Smooth muscle cell (in vitro differentiated cells): ENCODE data around the gene MALRD1. TPM values are rescaled to one million over a fixed set of nuclear protein-coding genes. Genes with fewer than 3 reads are reported as not detected.

Experiments used
- DNase-seq: peaks from one replicate; lab custom pipeline; 2025; ENCODE audit not compliant: unreplicated experiment; lab: John Stamatoyannopoulos, UW
- H2AFZ ChIP-seq: fragments of 200-600 bp; sonication (generic); 2 replicates; pipeline ENCODE4 v1.6.0; 2016; ENCODE audit warnings: antibody characterized with exemption, low read depth, mild to moderate bottlenecking
- H3F3A ChIP-seq: fragments of 200-600 bp; sonication (generic); 2 replicates; pipeline ENCODE4 v1.6.0; 2017; ENCODE audit warnings: antibody characterized with exemption, low read depth
- H3K27ac ChIP-seq: fragments of 200-600 bp; sonication (generic); 2 replicates; pipeline ENCODE4 v1.5.1; 2016; ENCODE audit warnings: low read depth, mild to moderate bottlenecking
- H3K27me3 ChIP-seq: fragments of 200-600 bp; sonication (generic); 2 replicates; pipeline ENCODE4 v1.6.1; 2016; ENCODE audit warnings: low read depth, mild to moderate bottlenecking
- H3K36me3 ChIP-seq: fragments of 200-600 bp; sonication (generic); 2 replicates; pipeline ENCODE4 v1.5.1; 2016; ENCODE audit warnings: low read depth
- H3K4me1 ChIP-seq: fragments of 200-600 bp; sonication (generic); 2 replicates; pipeline ENCODE4 v1.5.1; 2016; ENCODE audit warnings: low read depth
- H3K4me2 ChIP-seq: fragments of 200-600 bp; sonication (generic); 2 replicates; pipeline ENCODE4 v1.6.0; 2016; ENCODE audit warnings: mild to moderate bottlenecking
- H3K4me3 ChIP-seq: fragments of 200-600 bp; sonication (generic); 2 replicates; pipeline ENCODE4 v1.5.1; 2016; ENCODE audit warnings: mild to moderate bottlenecking
- H3K79me2 ChIP-seq: fragments of 200-600 bp; sonication (generic); 2 replicates; pipeline ENCODE4 v1.6.0; 2016; ENCODE audit warnings: low read depth, mild to moderate bottlenecking
- H3K9ac ChIP-seq: fragments of 200-600 bp; sonication (generic); 2 replicates; pipeline ENCODE4 v1.6.0; 2016; ENCODE audit warnings: low read depth
- H3K9me3 ChIP-seq: fragments of 200-600 bp; sonication (generic); replicated peaks from 2 replicates; pipeline ENCODE4 v1.5.1; 2016; ENCODE audit warnings: low read depth
- H4K20me1 ChIP-seq: fragments of 200-600 bp; sonication (generic); 2 replicates; pipeline ENCODE4 v1.6.0; 2016; ENCODE audit warnings: low read depth
- CTCF ChIP-seq: fragments of 200-600 bp; sonication (generic); IDR thresholded peaks from 2 replicates; pipeline ENCODE4 v1.5.1; 2017; ENCODE audit warnings: borderline replicate concordance, mild to moderate bottlenecking, antibody characterized with exemption; ENCODE audit not compliant: insufficient read depth, poor library complexity, severe bottlenecking
- WGBS: methylation state at CpG from one replicate; pipeline ENCODE4 v1.1.7; 2016; ENCODE audit warnings: low lambda C conversion rate; 5-methylcytosine and 5-hydroxymethylcytosine counted together
- polyA plus RNA-seq: library from polyadenylated mRNA; unstranded; fragments of >200 nt; fragmentation: Nextera tagmentation; extraction: Ambion mirVana; gene quantifications from 2 replicates; pipeline ENCODE4 v1.2.1, GENCODE V29; 2016
- total RNA-seq: library from RNA; depleted of rRNA; stranded (reverse); fragments of >200 nt; gene quantifications from 2 replicates; pipeline ENCODE4 v1.2.3, GENCODE V29; 2014

MALRD1 gene
- total and polyA plus RNA-seq, 2 experiments from 2014 or later: 1.9 TPM; not detected in 1

GRCh38 chr10:19332304-19332703, 283.7 kb downstream of the MALRD1 start:
- H3K79me2 ChIP-seq: no peaks in the 10 kb centered on the region
- H4K20me1 ChIP-seq: no peaks in the 10 kb centered on the region
- H3K4me3 ChIP-seq: no peak overlapping the region
- H3F3A ChIP-seq: no peaks in the 10 kb centered on the region
- TF ChIP-seq CTCF: no peak
- no peak for DNase-seq
- no peaks in the 10 kb centered on the region for H3K4me1 ChIP-seq
- no peak overlapping the region for H3K27ac ChIP-seq
- H3K36me3 ChIP-seq: no peaks in the 10 kb centered on the region
- H2AFZ ChIP-seq: no peak overlapping the region
- no peaks in the 10 kb centered on the region for H3K27me3 ChIP-seq
- no peaks in the 10 kb centered on the region for H3K9me3 ChIP-seq
- no peak overlapping the region for H3K4me2 ChIP-seq
- no peak overlapping the region for H3K9ac ChIP-seq

DNA sequence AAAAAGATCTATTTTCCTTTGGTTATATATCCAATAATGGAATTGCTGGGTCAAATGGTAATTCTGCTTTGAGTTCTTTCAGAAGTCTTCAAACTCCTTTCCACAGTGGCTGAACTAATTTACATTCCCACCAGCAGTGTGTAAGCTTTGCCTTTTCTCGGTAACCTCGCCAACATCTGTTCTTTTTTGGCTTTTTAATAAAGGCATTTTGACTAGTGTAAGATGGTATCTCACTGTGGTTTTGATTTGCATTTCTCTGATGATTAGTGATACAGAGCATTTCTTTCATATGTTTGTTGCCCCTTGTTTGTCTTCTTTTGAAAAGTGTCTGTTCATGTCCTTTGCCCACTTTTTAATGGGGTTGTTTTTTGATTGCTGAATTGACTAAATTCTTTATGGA, 285.0 kb downstream of the MALRD1 start:
- Histone ChIP-seq H3K4me1 (no peaks in the 10 kb centered on the region), H3K36me3 (no peaks in the 10 kb centered on the region), H3K4me2 (no peak overlapping the region), H2AFZ (no peak overlapping the region), H3K79me2 (no peaks in the 10 kb centered on the region), H3K27me3 (no peaks in the 10 kb centered on the region), H3F3A (no peaks in the 10 kb centered on the region), H3K9me3 (no peaks in the 10 kb centered on the region), H4K20me1 (no peaks in the 10 kb centered on the region), H3K27ac (no peak overlapping the region), H3K4me3 (no peak overlapping the region), H3K9ac (no peak overlapping the region)
- WGBS: 91% methylated on average over 2 of the region's 2 CpGs
- TF ChIP-seq CTCF: no peak
- DNase-seq: no peak

DNA sequence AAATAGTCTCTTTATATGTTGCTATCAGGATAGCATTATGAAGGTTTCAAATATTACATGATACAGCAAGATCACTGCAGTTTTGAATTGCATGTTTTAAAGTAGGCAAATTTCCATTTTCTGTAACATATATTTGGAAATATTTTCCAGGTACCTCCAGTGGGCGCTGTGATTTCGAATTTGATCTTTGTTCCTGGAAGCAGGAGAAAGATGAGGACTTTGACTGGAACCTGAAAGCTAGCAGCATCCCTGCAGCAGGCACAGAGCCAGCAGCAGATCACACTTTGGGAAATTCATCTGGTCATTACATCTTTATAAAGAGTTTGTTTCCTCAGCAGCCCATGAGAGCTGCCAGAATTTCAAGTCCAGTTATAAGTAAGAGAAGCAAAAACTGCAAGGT, 299.0 kb downstream of the MALRD1 start:
- Histone ChIP-seq H3K4me3 (no peak overlapping the region), H3K79me2 (no peaks in the 10 kb centered on the region), H3K27me3 (peaks cover 8% of the 10 kb centered on the region), H3K36me3 (no peaks in the 10 kb centered on the region), H4K20me1 (no peaks in the 10 kb centered on the region), H2AFZ (no peak overlapping the region), H3K27ac (no peak overlapping the region), H3K4me1 (no peaks in the 10 kb centered on the region), H3F3A (no peaks in the 10 kb centered on the region), H3K9ac (no peak overlapping the region), H3K9me3 (no peaks in the 10 kb centered on the region), H3K4me2 (no peak overlapping the region)
- WGBS: 25% methylated on average over 2 of the region's 2 CpGs
- TF ChIP-seq CTCF: peak; percentile 22
- DNase-seq: no peak

DNA sequence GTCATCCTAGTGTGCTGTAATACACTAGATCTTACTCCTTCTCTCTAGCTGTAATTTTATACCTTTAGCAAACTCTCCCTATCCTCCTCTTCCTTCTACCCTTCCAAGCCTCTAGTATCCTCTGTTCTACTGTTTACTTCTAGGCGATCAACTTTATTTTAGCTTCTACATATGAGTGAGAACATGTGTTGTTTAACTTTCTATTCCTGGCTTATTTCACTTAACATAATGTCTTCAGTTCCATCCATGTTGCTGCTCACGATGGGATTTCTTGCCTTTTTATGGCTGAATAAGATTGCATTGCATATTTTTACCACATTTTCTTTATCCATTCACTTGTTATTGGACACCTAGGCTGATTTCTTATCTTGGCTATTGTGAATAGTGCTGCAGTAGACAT, 318.6 kb downstream of the MALRD1 start:
- Histone ChIP-seq H2AFZ (no peak overlapping the region), H3K27me3 (no peaks in the 10 kb centered on the region), H3K9ac (no peak overlapping the region), H3K4me3 (no peak overlapping the region), H4K20me1 (no peaks in the 10 kb centered on the region), H3K4me1 (no peaks in the 10 kb centered on the region), H3K27ac (no peak overlapping the region), H3K4me2 (no peak overlapping the region), H3K36me3 (no peaks in the 10 kb centered on the region), H3K79me2 (no peaks in the 10 kb centered on the region), H3K9me3 (no peaks in the 10 kb centered on the region), H3F3A (no peaks in the 10 kb centered on the region)
- TF ChIP-seq CTCF: no peak
- 92% methylated on average over 2 of the region's 2 CpGs for WGBS
- DNase-seq: no peak
